ENCODE measurements around the gene SPTBN5.

The SPTBN5 gene

GRCh38 chr15:41887893-41888292 lies 6.0 kb downstream of the SPTBN5 start:
- DNase-seq (ENCODE audit: extremely low spot score) = no peak
- ChIA-PET POLR2A (no interaction called here), CTCF (interaction anchor here (1.5 kb wide), 1 partner anchor 12 kb away, joined by 3 read pairs; no protein-coding TSS in a partner anchor)
- TF ChIP-seq CTCF (IDR thresholded peaks at IDR 0.05; ENCODE audit: control extremely low read depth, extremely low read depth, low read depth, missing control alignments) = no peak

DNA sequence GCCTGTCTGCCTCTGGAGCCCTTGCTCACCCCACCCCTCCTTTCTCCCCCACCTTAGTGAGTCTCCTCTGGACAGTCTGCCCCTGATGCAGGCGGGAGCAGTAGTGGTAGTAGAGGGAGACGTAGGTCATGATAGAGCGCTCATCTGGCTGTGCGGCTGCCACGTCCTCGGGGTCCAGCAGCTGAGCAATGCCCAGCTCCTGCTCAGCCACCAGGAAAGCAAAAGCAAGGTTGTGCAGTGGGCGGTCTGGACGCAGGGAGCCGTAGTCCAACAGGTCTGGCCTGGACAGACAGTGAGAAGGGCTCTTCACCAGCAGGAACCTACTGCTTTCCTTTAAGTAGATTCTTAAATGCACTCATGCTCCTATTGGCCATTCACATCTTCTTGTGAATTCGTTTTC lies 6.7 kb downstream of the SPTBN5 start:
- CTCF ChIA-PET = interaction anchor here (1.0 to 1.7 kb wide), 3 partner anchors 11 to 75 kb away, joined by 3 to 4 read pairs (median 3); no protein-coding TSS in a partner anchor
- DNase-seq (ENCODE audit: extremely low spot score) = no peak
- POLR2A ChIA-PET = no interaction called here
- TF ChIP-seq CTCF (IDR thresholded peaks at IDR 0.05; ENCODE audit: control extremely low read depth, extremely low read depth, low read depth, missing control alignments) = no peak

DNA sequence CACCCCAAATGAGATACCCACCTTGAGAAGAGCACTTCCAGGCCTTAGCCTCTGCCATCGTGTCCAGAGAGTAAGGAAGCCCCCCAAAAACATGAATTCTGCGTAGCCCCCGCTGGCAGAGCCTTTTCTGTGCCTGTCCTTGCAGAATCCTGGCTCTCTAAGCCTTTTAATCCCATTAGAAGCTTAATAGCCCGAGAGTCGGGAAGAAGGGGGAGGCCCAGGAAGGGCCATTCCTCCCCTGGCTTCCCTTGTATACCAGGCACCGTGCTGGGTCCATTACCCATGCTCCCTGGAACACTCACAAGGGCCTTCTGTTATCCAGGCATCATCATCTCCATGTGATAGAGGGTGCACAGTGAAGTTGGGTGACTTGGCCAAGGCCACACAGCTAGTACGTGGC lies 7.1 kb downstream of the SPTBN5 start:
- POLR2A ChIA-PET = no interaction called here
- no peak for DNase-seq (ENCODE audit: extremely low spot score)

GRCh38 chr15:41885841-41886240 lies 8.0 kb downstream of the SPTBN5 start:
- ChIA-PET CTCF (interaction anchor here (0.9 to 1.7 kb wide), 3 partner anchors 12 to 198 kb away, joined by 3 read pairs; no protein-coding TSS in a partner anchor), POLR2A (no interaction called here)
- no peak for TF ChIP-seq CTCF (IDR thresholded peaks at IDR 0.05; ENCODE audit: control extremely low read depth, extremely low read depth, low read depth, missing control alignments)
- DNase-seq (ENCODE audit: extremely low spot score) = no peak

More for the DNA sequence above, 7.1 kb downstream of the SPTBN5 start:
- CTCF ChIA-PET = interaction anchor here (0.9 to 1.7 kb wide), 4 partner anchors 13 to 198 kb away, joined by 3 to 4 read pairs (median 3); no protein-coding TSS in a partner anchor
- TF ChIP-seq CTCF (IDR thresholded peaks at IDR 0.05; ENCODE audit: control extremely low read depth, extremely low read depth, low read depth, missing control alignments) = no peak

GRCh38 chr15:41885321-41885720 lies 8.5 kb downstream of the SPTBN5 start:
- TF ChIP-seq CTCF (IDR thresholded peaks at IDR 0.05; ENCODE audit: control extremely low read depth, extremely low read depth, low read depth, missing control alignments) = no peak
- DNase-seq (ENCODE audit: extremely low spot score) = no peak
- ChIA-PET CTCF (no interaction called here), POLR2A (no interaction called here)

DNA sequence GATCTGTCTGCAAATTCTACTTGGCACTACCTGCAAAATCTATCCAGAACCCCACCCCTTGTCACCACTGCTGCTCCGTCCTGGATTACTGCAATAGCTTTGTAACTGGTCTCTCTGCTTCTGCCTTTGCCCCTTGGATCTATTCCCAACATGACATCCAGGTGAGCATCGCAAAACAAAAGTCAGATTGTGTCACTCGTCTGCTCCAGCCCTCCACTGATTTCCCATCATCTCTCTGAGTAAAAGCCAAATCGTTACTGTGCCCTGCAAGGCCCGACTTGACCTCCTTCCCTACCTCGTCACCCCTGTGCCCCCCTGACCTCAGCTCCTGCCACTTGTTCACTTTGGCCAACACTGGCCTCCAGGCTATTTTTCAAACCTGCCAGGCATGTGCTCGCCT lies 9.4 kb downstream of the SPTBN5 start:
- DNase-seq (ENCODE audit: extremely low spot score) = no peak
- ChIA-PET POLR2A (no interaction called here), CTCF (no interaction called here)
- no peak for TF ChIP-seq CTCF (IDR thresholded peaks at IDR 0.05; ENCODE audit: control extremely low read depth, extremely low read depth, low read depth, missing control alignments)

- POLR2A ChIA-PET = no interaction called here
- CTCF ChIA-PET = interaction anchor here (1.4 kb wide), 1 partner anchor 11 kb away, joined by 4 read pairs; no protein-coding TSS in a partner anchor
- TF ChIP-seq CTCF (IDR thresholded peaks at IDR 0.05; ENCODE audit: control extremely low read depth, extremely low read depth, low read depth, missing control alignments) = no peak
Observed at GRCh38 chr15:41883484-41883825, 10.4 kb downstream of the SPTBN5 start.

More at GRCh38 chr15:41883484-41883825, 10.4 kb downstream of the SPTBN5 start:
- no peak for DNase-seq (ENCODE audit: extremely low spot score)

All from GM10248 (cell line).